ENCODE results near the gene KRT75.

DNA sequence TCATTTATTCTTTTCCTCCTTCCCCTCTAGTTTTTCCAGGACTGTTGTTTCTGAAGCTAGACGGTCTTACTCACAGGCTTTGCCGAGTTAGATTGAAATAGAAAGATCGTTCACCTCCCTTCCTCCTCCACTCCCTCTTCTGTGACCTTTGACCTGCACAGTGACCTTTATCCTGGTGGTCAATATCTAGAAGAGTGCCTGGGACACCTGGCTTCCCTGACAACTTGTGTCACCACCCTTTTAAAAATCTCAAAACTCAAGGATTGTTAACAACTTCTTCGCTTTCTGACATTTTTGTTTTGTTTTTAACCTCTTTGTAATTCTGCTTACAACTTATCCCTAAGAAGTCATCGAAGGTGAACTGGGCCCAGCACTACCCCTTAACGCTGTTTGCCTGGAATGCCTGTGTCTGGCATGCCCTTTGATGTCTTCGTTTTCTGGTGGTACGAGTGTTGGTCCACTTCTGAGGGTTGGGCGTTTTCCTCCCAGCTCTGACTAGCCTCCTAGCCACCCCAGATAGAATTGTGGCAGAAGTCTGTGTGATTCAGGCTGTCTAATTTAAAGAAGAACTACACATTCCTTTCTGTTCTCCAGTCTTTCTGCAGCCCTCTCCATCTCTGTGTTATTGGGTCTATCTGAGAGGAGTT is 2.8 kb upstream of the KRT75 start:
- TF ChIP-seq, protein P1, sequence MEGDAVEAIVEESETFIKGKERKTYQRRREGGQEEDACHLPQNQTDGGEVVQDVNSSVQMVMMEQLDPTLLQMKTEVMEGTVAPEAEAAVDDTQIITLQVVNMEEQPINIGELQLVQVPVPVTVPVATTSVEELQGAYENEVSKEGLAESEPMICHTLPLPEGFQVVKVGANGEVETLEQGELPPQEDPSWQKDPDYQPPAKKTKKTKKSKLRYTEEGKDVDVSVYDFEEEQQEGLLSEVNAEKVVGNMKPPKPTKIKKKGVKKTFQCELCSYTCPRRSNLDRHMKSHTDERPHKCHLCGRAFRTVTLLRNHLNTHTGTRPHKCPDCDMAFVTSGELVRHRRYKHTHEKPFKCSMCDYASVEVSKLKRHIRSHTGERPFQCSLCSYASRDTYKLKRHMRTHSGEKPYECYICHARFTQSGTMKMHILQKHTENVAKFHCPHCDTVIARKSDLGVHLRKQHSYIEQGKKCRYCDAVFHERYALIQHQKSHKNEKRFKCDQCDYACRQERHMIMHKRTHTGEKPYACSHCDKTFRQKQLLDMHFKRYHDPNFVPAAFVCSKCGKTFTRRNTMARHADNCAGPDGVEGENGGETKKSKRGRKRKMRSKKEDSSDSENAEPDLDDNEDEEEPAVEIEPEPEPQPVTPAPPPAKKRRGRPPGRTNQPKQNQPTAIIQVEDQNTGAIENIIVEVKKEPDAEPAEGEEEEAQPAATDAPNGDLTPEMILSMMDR (conservative IDR thresholded peaks at IDR 0.05): no peak
- no peak for TF ChIP-seq EZH2 (IDR thresholded peaks at IDR 0.05; ENCODE audit: low read depth)

Measured in PC-9 (cell line).